Tibial artery (tissue), 4 donors: ENCODE results near the gene DSCAM.

ENCODE experiments used
- DNase-seq, 2 donors: peaks; one replicate each; pipeline ENCODE4 v3.0.0-alpha.2; 2019
- H3K27ac ChIP-seq, 2 donors: fragments of 200-600 bp; sonication (generic) in 1 of 2; 1 replicate in 1 of 2; 2 replicates in 1 of 2; pipeline ENCODE4 v1.5.1; 2018 to 2019; ENCODE audit warnings: mild to moderate bottlenecking in 1 of 2
- H3K27me3 ChIP-seq, 2 donors: fragments of 200-600 bp; sonication (generic) in 1 of 2; one replicate each; pipeline versions ENCODE4 v1.5.1 to v1.6.0; 2016 to 2019
- H3K36me3 ChIP-seq, 3 donors: fragments of 200-600 bp; sonication (generic) in 2 of 3; one replicate each; pipeline ENCODE4 v1.5.1; 2016 to 2019; ENCODE audit warnings: mild to moderate bottlenecking in 2 of 3
- H3K4me1 ChIP-seq, 4 donors: fragments of 200-600 bp; sonication (generic) in 2 of 4; 1 replicate in 3 of 4; 2 replicates in 1 of 4; pipeline ENCODE4 v1.5.1; 2016 to 2019
- H3K4me3 ChIP-seq, 2 donors: fragments of 200-600 bp; sonication (generic) in 1 of 2; 1 replicate in 1 of 2; 2 replicates in 1 of 2; pipeline ENCODE4 v1.5.1; 2018 to 2019; ENCODE audit warnings: mild to moderate bottlenecking in 2 of 2
- H3K9me3 ChIP-seq, 3 donors: fragments of 200-600 bp; sonication (generic) in 1 of 3; one replicate each; pipeline ENCODE4 v1.5.1; 2016 to 2019
- intact Hi-C: fragments of 100-400 bp; cut with DNase I; formaldehyde crosslinking; loops from one replicate; pipeline ENCODE4 v1.15.0; 2023; ENCODE audit warnings: low total_unique reads
- TF ChIP-seq, protein P1 (sequence below), 2 experiments: fragments of 200-600 bp in 1 of 2; fragments of 450-650 bp in 1 of 2; IDR thresholded peaks; one replicate each; pipeline ENCODE4 v1.5.1; 2017 to 2019; ENCODE audit warnings: antibody characterized with exemption in 2 of 2, mild to moderate bottlenecking in 1 of 2, moderate library complexity in 1 of 2

Gene DSCAM

DNA sequence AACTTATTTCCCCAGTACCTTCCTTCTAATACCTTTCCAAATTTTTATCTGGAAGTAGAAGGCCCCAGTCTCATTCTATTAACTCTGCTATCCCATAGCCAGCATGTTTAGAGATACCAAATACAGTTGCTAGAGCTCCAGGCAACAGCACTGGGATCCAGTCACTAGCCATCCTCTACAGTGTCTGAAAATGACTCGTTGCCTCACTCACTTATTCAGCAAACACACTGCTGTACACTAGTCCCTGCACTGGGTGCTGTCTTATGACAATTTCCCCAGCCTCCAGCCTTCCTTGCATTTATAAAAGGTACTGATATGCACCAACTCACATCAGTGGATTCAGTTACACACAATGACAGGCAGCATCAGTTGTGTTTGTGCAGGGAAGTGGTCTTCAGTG is 179.0 kb downstream of the DSCAM start:
- Histone ChIP-seq H3K4me3 (no peak overlapping the region), H3K9me3 (no peaks in the 10 kb centered on the region), H3K27ac (no peak overlapping the region), H3K27me3 (no peaks in the 10 kb centered on the region), H3K36me3 (no peaks in the 10 kb centered on the region), H3K4me1 (no peaks in the 10 kb centered on the region)
- TF ChIP-seq, protein P1, sequence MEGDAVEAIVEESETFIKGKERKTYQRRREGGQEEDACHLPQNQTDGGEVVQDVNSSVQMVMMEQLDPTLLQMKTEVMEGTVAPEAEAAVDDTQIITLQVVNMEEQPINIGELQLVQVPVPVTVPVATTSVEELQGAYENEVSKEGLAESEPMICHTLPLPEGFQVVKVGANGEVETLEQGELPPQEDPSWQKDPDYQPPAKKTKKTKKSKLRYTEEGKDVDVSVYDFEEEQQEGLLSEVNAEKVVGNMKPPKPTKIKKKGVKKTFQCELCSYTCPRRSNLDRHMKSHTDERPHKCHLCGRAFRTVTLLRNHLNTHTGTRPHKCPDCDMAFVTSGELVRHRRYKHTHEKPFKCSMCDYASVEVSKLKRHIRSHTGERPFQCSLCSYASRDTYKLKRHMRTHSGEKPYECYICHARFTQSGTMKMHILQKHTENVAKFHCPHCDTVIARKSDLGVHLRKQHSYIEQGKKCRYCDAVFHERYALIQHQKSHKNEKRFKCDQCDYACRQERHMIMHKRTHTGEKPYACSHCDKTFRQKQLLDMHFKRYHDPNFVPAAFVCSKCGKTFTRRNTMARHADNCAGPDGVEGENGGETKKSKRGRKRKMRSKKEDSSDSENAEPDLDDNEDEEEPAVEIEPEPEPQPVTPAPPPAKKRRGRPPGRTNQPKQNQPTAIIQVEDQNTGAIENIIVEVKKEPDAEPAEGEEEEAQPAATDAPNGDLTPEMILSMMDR (IDR thresholded peaks at IDR 0.05): no peak
- no peak for DNase-seq
- intact Hi-C loops: no loop called here

DNA sequence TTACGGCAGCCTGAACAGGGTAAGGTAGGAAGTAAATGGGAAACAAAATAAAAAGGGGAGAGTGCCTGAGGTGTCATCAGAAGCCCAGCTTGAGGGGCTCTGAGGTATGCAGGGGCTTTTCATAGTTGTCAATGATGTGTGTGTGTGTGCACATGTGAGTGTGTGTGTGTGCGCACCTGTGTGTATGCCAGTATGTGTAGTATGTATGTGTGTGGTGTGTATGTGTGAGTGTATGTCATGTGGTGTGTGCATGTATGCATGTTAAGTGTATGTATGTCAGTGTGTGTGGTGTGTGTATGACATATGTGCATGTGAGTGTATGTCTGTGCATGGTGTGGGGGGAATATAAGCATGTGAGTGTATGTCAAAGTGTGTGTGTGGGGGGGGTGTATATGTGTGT is 184.1 kb downstream of the DSCAM start:
- intact Hi-C loops: no loop called here
- no peaks in the 10 kb centered on the region for H3K27me3 ChIP-seq
- H3K9me3 ChIP-seq: no peaks in the 10 kb centered on the region
- TF ChIP-seq, protein P1 (IDR thresholded peaks at IDR 0.05): no peak
- no peak for DNase-seq
- no peak overlapping the region for H3K4me3 ChIP-seq
- H3K27ac ChIP-seq: no peak overlapping the region
- no peaks in the 10 kb centered on the region for H3K36me3 ChIP-seq
- no peaks in the 10 kb centered on the region for H3K4me1 ChIP-seq

DNA sequence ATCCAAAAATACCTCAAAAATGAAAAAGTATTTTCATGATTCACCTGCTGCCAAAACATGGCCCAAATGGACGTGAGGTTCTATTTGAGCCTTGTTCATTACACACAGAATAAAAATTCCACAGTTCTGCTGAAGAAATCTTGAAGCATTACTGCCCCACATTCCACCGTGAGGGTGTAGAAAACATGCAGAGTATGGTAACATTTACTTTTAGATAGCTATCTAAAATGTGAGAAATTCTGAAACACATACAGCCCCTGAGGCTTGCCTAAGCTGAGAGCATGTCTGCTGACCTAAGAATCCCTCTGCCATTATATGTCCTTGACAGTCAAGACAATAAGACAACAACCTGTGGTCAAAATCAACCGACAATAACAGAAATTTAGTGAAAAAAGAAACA is 186.5 kb downstream of the DSCAM start:
- H3K4me3 ChIP-seq: no peak overlapping the region
- TF ChIP-seq, protein P1 (IDR thresholded peaks at IDR 0.05): no peak
- DNase-seq: no peak
- no peaks in the 10 kb centered on the region for H3K4me1 ChIP-seq
- no peaks in the 10 kb centered on the region for H3K36me3 ChIP-seq
- no peaks in the 10 kb centered on the region for H3K9me3 ChIP-seq
- no peak overlapping the region for H3K27ac ChIP-seq
- intact Hi-C loops: no loop called here
- H3K27me3 ChIP-seq: no peaks in the 10 kb centered on the region

DNA sequence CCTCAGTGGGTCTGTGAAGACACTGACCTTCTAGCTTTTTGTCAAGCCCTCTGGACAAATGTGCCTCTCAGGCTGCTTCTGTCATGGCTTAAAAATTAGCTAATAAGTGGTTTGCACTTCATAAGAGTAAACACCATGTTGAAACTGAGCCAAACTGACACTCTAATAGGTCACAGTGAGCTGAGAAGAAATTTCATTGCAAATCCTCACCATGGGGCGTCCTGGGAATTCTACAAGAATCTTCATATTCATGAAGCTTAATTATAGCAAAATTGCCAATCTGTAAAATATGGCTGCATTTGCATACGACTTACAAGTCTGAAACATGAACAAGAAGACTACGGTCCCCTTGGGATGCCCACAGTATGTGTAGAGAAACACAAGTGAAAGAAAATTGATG is 188.6 kb downstream of the DSCAM start:
- TF ChIP-seq, protein P1 (IDR thresholded peaks at IDR 0.05): no peak
- H3K4me1 ChIP-seq: no peaks in the 10 kb centered on the region
- H3K27me3 ChIP-seq: no peaks in the 10 kb centered on the region
- H3K4me3 ChIP-seq: no peak overlapping the region
- H3K36me3 ChIP-seq: no peaks in the 10 kb centered on the region
- intact Hi-C loops: no loop called here
- H3K9me3 ChIP-seq: no peaks in the 10 kb centered on the region
- DNase-seq: no peak
- H3K27ac ChIP-seq: no peak overlapping the region

DNA sequence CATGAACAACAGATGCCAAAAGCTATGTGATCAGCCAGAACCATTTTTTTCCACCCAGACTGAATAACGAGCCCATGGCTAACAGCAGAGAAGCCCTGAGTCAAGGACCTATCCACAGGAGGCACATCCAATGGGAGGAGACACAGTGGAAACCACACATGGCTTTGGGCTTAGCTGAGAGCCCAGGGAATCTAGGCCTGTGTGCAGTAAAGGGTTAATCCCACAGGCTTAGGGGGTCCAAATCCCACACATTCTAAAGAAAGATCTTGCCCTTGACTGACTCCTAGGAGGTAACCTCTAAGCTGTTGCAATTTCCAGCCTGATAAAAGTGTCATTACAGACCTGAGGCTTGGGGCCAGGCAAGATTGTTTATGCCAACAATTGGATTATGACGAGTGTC is 194.5 kb downstream of the DSCAM start:
- no peak overlapping the region for H3K27ac ChIP-seq
- no peaks in the 10 kb centered on the region for H3K9me3 ChIP-seq
- intact Hi-C loops: no loop called here
- no peaks in the 10 kb centered on the region for H3K36me3 ChIP-seq
- no peak overlapping the region for H3K4me3 ChIP-seq
- no peaks in the 10 kb centered on the region for H3K27me3 ChIP-seq
- H3K4me1 ChIP-seq: no peaks in the 10 kb centered on the region
- DNase-seq: no peak
- TF ChIP-seq, protein P1 (IDR thresholded peaks at IDR 0.05): no peak

DNA sequence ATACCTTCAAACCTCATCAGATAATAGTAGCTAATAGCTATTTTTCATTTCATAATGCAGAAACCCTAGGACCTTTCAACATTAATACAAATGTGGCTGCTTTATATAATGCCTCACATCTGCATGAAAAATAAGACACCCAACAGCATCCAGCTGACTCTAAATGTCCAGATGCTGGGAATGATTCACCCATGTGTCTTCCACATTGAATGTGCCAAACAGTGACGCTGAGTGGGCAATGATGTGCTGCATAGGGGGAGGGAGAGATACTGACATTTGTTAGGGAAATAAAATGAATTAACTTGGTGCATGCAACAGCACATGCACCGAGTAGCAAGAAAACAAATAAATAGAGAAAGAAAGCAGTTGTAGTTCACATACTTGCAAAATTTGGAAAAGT is 199.3 kb downstream of the DSCAM start:
- no peaks in the 10 kb centered on the region for H3K36me3 ChIP-seq

More for the DNA sequence above, 199.3 kb downstream of the DSCAM start:
- H3K4me3 ChIP-seq: no peak overlapping the region
- no peaks in the 10 kb centered on the region for H3K4me1 ChIP-seq
- no peaks in the 10 kb centered on the region for H3K9me3 ChIP-seq
- H3K27ac ChIP-seq: no peak overlapping the region
- TF ChIP-seq, protein P1 (IDR thresholded peaks at IDR 0.05): no peak
- intact Hi-C loops: no loop called here
- no peak for DNase-seq
- H3K27me3 ChIP-seq: no peaks in the 10 kb centered on the region
